ENCODE results near the gene CAMKMT. TPM values are rescaled to one million over a fixed set of nuclear protein-coding genes. Genes with fewer than 3 reads are reported as not detected.
A peak's percentile ranks its signal among the peaks of the same experiment; 100 is the strongest.

Gene CAMKMT
- total RNA-seq, 1 experiment from 2014 or later = 17.4 TPM

DNA sequence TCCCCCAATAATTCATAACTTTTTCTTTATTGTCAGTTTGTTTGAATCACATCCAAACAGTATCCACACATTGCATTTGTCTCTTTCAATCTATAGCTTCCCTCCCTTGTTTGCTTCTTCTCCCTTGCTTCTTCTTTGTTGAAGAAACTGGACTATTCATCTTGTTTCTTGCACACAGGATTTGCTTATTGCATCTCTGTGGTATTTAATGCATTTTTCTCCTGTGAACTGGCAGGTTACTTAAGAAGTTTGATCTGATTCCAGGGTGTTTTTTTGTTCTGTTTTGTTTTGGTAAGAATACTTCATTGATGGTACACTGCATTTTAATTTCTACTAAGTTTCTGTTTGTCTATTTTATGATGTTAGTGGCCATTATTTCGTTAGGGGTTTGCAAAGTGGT is 166.8 kb downstream of the CAMKMT start:
- H2BK120ac ChIP-seq (ENCODE audit: low read depth, low read length, poor library complexity, severe bottlenecking) = no peak overlapping the region
- no peaks in the 10 kb centered on the region for H4K20me1 ChIP-seq (ENCODE audit: control insufficient read depth, insufficient read depth, insufficient read length)
- TF ChIP-seq, protein P1, sequence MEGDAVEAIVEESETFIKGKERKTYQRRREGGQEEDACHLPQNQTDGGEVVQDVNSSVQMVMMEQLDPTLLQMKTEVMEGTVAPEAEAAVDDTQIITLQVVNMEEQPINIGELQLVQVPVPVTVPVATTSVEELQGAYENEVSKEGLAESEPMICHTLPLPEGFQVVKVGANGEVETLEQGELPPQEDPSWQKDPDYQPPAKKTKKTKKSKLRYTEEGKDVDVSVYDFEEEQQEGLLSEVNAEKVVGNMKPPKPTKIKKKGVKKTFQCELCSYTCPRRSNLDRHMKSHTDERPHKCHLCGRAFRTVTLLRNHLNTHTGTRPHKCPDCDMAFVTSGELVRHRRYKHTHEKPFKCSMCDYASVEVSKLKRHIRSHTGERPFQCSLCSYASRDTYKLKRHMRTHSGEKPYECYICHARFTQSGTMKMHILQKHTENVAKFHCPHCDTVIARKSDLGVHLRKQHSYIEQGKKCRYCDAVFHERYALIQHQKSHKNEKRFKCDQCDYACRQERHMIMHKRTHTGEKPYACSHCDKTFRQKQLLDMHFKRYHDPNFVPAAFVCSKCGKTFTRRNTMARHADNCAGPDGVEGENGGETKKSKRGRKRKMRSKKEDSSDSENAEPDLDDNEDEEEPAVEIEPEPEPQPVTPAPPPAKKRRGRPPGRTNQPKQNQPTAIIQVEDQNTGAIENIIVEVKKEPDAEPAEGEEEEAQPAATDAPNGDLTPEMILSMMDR (conservative IDR thresholded peaks at IDR 0.05) = no peak
- DNase-seq = no peak
- no peak overlapping the region for H2BK5ac ChIP-seq (ENCODE audit: insufficient read length, low read length)
- WGBS (ENCODE audit: extremely low coverage, insufficient read length, low lambda C conversion rate) = no CpG with 5 or more reads among the region's 1 CpG
- no peak overlapping the region for H4K91ac ChIP-seq (ENCODE audit: insufficient read length, low read depth, low read length)
- no peak overlapping the region for H2AK5ac ChIP-seq (ENCODE audit: insufficient read length, low read length)
- H3K56ac ChIP-seq (ENCODE audit: insufficient read length, low read depth, low read length) = no peak overlapping the region
- Mint-ChIP-seq H3K27me3 (ENCODE audit: low read depth) (no peaks in the 10 kb centered on the region), H3K4me1 (no peaks in the 10 kb centered on the region), H3K9me3 (peaks cover 0 to 3% of the 10 kb centered on the region in 2 experiments; a peak in 2 of 5 replicates), H3K4me3 (no peak overlapping the region), H3K36me3 (ENCODE audit: insufficient read depth in 1 of 3, low read depth in 3 of 3) (no peaks in the 10 kb centered on the region), H3K27ac (0 out of 7 replicates have a peak overlapping the region, but pooled peaks of 1 of the 3 experiments have one; percentile 6)
- H3K9me3 ChIP-seq (ENCODE audit: control insufficient read depth, low read depth, low read length) = no peaks in the 10 kb centered on the region
- H2AFZ ChIP-seq (ENCODE audit: low read length) = no peak overlapping the region
- H3K27me3 ChIP-seq (ENCODE audit: insufficient read depth, low read length) = no peaks in the 10 kb centered on the region
- no peak overlapping the region for H3K4me2 ChIP-seq (ENCODE audit: insufficient read depth, insufficient read length, low read length)
- no peak overlapping the region for H2BK15ac ChIP-seq (ENCODE audit: low read depth, low read length)
- H3K79me2 ChIP-seq (ENCODE audit: insufficient read depth, low read length) = no peaks in the 10 kb centered on the region
- H3K4ac ChIP-seq (ENCODE audit: low read depth, low read length) = no peak overlapping the region
- H3K9ac ChIP-seq (ENCODE audit: extremely low read depth, insufficient read length, low read length) = no peak overlapping the region
- no peak overlapping the region for H3K14ac ChIP-seq (ENCODE audit: insufficient read depth, low read length)
- no peaks in the 10 kb centered on the region for H3K79me1 ChIP-seq (ENCODE audit: insufficient read depth, low read depth, low read length, poor library complexity, severe bottlenecking)
- no peak overlapping the region for H3T11ph ChIP-seq (ENCODE audit: low read length)
- no peaks in the 10 kb centered on the region for H3K23me2 ChIP-seq (ENCODE audit: insufficient read length, low read depth, low read length, poor library complexity, severe bottlenecking)
- H3K23ac ChIP-seq (ENCODE audit: insufficient read length, low read depth, low read length) = no peak overlapping the region
- H4K8ac ChIP-seq (replicated peaks; ENCODE audit: insufficient read length, low read depth, low read length) = no peak overlapping the region
- no peak overlapping the region for H3K18ac ChIP-seq (ENCODE audit: insufficient read length, low read depth, low read length)
- no peak overlapping the region for H3K27ac ChIP-seq (ENCODE audit: insufficient read length, low read depth, low read length)
- no peak overlapping the region for H4K5ac ChIP-seq (ENCODE audit: insufficient read length, low read depth, low read length)
- H2BK20ac ChIP-seq (ENCODE audit: low read depth, low read length, poor library complexity, severe bottlenecking) = no peak overlapping the region
- H2BK12ac ChIP-seq (ENCODE audit: insufficient read length, low read depth, low read length) = no peak overlapping the region
- no peaks in the 10 kb centered on the region for H3K4me1 ChIP-seq (ENCODE audit: insufficient read depth, low read length)

Data from H9 (cell line).